IgD-negative memory B cell (primary cell): Measurements from ENCODE around the gene FAM3D. TPM values are rescaled to one million over a fixed set of nuclear protein-coding genes. Genes with fewer than 3 reads are reported as not detected.
A peak's percentile ranks its signal among the peaks of the same experiment; 100 is the strongest.

Experiments used
- H3K27ac Mint-ChIP-seq, 3 donors: one replicate each; pipeline ENCODE4 v1.8.0; 2020 to 2022; ENCODE audit warnings: mild to moderate bottlenecking in 3 of 3, mixed read lengths in 3 of 3, moderate library complexity in 1 of 3
- H3K27me3 Mint-ChIP-seq: one replicate; pipeline ENCODE4 v1.8.0; 2021; ENCODE audit warnings: mixed read lengths
- H3K36me3 Mint-ChIP-seq: one replicate; pipeline ENCODE4 v1.8.0; 2020; ENCODE audit warnings: mild to moderate bottlenecking, mixed read lengths
- H3K4me1 Mint-ChIP-seq, 3 donors: one replicate each; pipeline ENCODE4 v1.8.0; 2020 to 2022; ENCODE audit warnings: mixed read lengths in 3 of 3, mild to moderate bottlenecking in 1 of 3
- H3K4me3 Mint-ChIP-seq, 4 donors: one replicate each; pipeline ENCODE4 v1.8.0; 2020 to 2022; ENCODE audit warnings: mild to moderate bottlenecking in 4 of 4, mixed read lengths in 4 of 4, moderate library complexity in 3 of 4
- H3K9me3 Mint-ChIP-seq, 3 donors: one replicate each; pipeline ENCODE4 v1.8.0; 2020 to 2021; ENCODE audit warnings: mixed read lengths in 3 of 3, mild to moderate bottlenecking in 1 of 3
- polyA plus RNA-seq: library from polyadenylated mRNA; unstranded; fragments of 300-500 nt; fragmentation: Illumina TruSeq; gene quantifications from one replicate; pipeline ENCODE4 v1.2.3, GENCODE V29; 2021

Gene FAM3D
- polyA plus RNA-seq, 1 donor from 2014 or later = not detected

DNA sequence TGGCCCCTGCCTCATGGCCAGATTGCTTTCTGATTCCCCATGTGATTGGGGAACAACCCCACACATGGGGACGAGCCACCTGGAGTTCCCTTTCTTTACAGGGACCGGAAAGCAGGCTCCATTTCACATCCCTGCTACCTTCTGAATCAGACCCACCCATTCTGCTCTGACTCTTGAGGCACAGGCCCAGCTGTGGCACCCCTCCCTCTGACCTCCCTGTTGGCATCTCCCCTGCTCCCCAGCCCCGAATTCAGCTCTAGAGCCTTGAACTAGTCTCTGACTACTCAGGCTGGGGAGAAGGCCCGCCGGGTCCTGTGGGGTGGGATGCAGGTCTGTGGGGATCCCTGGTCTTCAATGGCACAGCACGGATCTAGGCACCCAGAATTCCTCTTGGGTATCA, 12.1 kb downstream of the FAM3D start:
- Mint-ChIP-seq H3K36me3 (no peaks in the 10 kb centered on the region), H3K4me1 (no peaks in the 10 kb centered on the region), H3K4me3 (no peak overlapping the region), H3K9me3 (peaks cover 0 to 7% (median 0%) of the 10 kb centered on the region in 3 donors), H3K27me3 (peaks cover 4% of the 10 kb centered on the region), H3K27ac (no peak overlapping the region)

GRCh38 chr3:58652624-58653023, 13.9 kb downstream of the FAM3D start:
- Mint-ChIP-seq H3K27ac (no peak overlapping the region), H3K9me3 (peaks cover 0 to 7% (median 0%) of the 10 kb centered on the region in 3 donors), H3K27me3 (peaks cover 4% of the 10 kb centered on the region), H3K4me1 (no peaks in the 10 kb centered on the region), H3K36me3 (no peaks in the 10 kb centered on the region), H3K4me3 (no peak overlapping the region)

DNA sequence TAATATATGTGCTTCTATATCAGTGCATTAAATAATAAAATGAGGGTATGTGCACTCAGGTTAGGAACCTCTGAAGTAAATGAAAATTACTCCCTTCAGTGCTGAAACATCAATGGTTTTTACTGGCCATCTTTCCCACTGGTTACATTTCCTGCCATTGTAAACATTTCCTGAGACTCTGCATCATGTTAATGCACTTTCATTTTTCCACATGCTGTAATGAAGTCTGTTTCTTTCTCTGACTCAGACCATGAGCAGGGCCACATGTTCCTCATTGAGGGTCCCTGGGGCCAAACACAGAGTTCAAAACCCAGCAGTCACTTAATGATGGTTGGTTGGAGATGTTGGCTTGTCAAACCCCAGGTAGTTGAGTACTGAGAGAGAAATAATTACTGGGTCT, 15.3 kb downstream of the FAM3D start:
- H3K27me3 Mint-ChIP-seq = peaks cover 5% of the 10 kb centered on the region
- H3K4me1 Mint-ChIP-seq = no peaks in the 10 kb centered on the region
- no peaks in the 10 kb centered on the region for H3K36me3 Mint-ChIP-seq

DNA sequence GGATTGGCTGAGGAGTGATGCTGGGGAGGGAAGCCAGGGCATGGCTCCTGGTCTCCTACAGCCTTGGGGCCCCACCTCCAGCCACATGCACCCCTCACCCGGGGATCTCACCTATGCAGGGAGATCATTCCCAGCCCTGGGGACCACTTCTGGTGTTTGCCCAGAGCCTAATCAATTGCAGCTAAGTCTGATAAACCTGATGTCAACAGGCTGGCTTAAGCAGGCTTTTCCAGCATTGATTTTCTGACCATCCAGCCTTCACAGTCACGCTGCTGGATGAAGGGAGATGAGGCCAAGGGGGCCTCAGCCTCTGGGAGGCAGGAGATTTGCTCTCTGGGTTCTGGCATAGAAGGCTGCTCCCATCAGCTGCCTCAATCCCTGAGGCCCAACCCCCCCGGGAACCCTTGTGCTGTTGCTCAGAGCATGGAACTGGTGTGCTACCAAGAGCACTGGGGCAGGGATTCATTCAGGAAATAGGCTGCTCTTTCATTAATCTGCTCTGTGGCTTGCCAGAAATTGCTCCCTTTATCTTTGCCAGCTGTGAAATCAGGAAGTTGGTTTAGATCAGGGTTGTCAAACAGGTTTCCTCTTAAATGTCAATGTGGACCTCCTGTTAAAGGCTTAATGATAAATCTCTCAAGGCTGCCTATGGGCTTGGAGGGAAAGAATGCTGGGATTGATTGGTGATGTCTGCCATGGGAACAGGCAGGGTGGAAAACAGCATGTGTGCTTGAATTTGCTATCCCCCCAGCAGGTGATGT, 19.0 kb downstream of the FAM3D start:
- Mint-ChIP-seq H3K4me3 (no peak overlapping the region), H3K27me3 (peaks cover 2% of the 10 kb centered on the region), H3K9me3 (peaks cover 0 to 3% (median 0%) of the 10 kb centered on the region in 3 donors), H3K4me1 (no peaks in the 10 kb centered on the region), H3K36me3 (no peaks in the 10 kb centered on the region), H3K27ac (no peak overlapping the region)

More for the DNA sequence above, 15.3 kb downstream of the FAM3D start:
- no peak overlapping the region for H3K4me3 Mint-ChIP-seq
- peaks cover 0 to 4% (median 0%) of the 10 kb centered on the region in 3 donors for H3K9me3 Mint-ChIP-seq
- no peak overlapping the region for H3K27ac Mint-ChIP-seq

- no peaks in the 10 kb centered on the region for H3K4me1 Mint-ChIP-seq
- H3K4me3 Mint-ChIP-seq = no peak overlapping the region
- no peak overlapping the region for H3K27ac Mint-ChIP-seq
- peaks cover 0 to 3% (median 0%) of the 10 kb centered on the region in 3 donors for H3K9me3 Mint-ChIP-seq
- peaks cover 2% of the 10 kb centered on the region for H3K27me3 Mint-ChIP-seq
- H3K36me3 Mint-ChIP-seq = no peaks in the 10 kb centered on the region
Observed at GRCh38 chr3:58646503-58646902, 20.1 kb downstream of the FAM3D start.

DNA sequence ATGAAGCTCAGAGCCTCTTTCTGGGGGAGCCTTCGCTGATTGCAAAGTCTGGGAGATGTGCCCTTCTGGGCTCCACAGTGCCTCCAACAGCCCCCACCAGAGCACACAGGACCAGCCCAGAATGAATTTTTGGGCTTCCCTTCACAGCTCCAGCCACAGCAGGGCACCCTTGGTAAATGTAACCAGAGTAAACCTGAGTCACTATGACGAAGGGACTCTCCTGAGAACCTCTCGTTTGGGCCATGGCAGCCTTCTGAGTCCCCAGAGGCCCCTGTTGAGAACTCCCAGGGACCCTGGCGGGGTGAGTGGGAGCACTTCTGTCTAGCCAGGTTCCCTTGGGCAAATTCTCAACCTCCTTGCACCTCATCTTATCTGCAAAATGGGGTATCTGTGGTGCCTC, 20.8 kb downstream of the FAM3D start:
- Mint-ChIP-seq H3K4me1 (peaks cover 0 to under 1% (median 0%) of the 10 kb centered on the region in 3 donors), H3K27me3 (peaks cover 2% of the 10 kb centered on the region), H3K36me3 (no peaks in the 10 kb centered on the region), H3K27ac (no peak overlapping the region), H3K9me3 (peaks cover 0 to 3% (median 0%) of the 10 kb centered on the region in 3 donors), H3K4me3 (no peak overlapping the region)

GRCh38 chr3:58642846-58643245, 23.7 kb downstream of the FAM3D start:
- H3K27ac Mint-ChIP-seq = no peak overlapping the region

DNA sequence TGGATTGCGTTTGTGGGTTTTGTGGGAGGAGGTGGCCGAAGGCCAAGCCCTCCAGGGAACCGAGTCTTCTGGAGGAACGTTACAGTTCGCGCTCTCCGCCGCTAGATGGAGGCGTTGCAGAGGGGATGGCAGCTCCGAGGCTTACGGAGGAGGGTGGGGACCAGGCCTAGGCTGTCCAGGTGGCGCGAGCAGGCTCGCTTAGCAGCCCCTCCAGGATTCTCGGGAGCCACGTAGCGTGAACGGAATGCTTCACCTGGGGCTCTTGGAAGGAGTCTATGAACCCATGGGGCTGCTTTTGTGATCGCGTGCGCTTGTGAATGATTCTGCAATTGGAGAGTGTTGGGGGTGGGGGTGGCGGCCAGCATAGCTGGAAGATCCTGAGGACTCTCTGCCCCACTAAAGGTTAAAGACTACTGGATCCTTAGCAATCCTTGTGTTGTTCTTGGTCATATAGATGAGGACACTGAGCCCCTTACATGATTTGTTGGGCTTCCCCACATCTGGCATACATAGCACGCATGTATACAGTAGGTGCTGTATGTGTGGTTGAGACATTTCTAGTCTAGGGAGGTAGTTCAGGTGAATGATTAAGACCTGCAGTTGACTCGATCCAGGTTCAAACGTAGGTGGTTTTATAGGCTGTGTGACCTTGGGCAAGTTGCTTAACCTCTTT, 25.7 kb downstream of the FAM3D start:
- H3K36me3 Mint-ChIP-seq = peaks cover 1% of the 10 kb centered on the region
- peak overlapping the region in 1 of 4 donors; percentile 66 for H3K4me3 Mint-ChIP-seq
- peaks cover 4% of the 10 kb centered on the region for H3K27me3 Mint-ChIP-seq
- H3K27ac Mint-ChIP-seq = no peak overlapping the region
- no peaks in the 10 kb centered on the region for H3K9me3 Mint-ChIP-seq
- peaks cover 0 to 2% (median 1%) of the 10 kb centered on the region in 3 donors for H3K4me1 Mint-ChIP-seq

More at GRCh38 chr3:58642846-58643245, 23.7 kb downstream of the FAM3D start:
- Mint-ChIP-seq H3K9me3 (peaks cover 0 to 2% (median 0%) of the 10 kb centered on the region in 3 donors), H3K4me1 (peaks cover 0 to 2% (median 0%) of the 10 kb centered on the region in 3 donors), H3K27me3 (peaks cover 2% of the 10 kb centered on the region), H3K36me3 (peaks cover 1% of the 10 kb centered on the region), H3K4me3 (no peak overlapping the region)

DNA sequence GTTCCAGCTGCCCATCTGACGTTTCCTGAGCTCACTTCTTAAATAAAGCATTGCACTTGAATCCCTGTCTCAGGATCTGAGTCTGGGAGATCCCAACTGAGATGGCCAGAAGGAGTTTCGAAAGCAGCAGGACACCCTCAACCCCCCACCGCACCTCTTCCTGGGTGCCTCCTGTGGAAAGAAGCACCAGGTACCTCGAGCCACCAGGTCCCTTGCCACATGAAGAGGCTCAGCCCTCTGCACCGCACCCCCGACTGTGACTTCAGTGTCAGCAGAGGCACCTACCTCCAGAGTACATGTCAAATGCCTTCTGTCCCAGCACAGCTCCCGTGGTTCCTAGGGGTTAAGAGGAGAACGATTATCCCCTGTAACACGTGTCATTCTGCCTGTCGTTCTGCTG, 26.7 kb downstream of the FAM3D start:
- Mint-ChIP-seq H3K4me1 (peaks cover 0 to 10% (median 5%) of the 10 kb centered on the region in 3 donors), H3K27me3 (peaks cover 6% of the 10 kb centered on the region), H3K27ac (no peak overlapping the region), H3K4me3 (no peak overlapping the region), H3K9me3 (no peaks in the 10 kb centered on the region), H3K36me3 (peaks cover 1% of the 10 kb centered on the region)

DNA sequence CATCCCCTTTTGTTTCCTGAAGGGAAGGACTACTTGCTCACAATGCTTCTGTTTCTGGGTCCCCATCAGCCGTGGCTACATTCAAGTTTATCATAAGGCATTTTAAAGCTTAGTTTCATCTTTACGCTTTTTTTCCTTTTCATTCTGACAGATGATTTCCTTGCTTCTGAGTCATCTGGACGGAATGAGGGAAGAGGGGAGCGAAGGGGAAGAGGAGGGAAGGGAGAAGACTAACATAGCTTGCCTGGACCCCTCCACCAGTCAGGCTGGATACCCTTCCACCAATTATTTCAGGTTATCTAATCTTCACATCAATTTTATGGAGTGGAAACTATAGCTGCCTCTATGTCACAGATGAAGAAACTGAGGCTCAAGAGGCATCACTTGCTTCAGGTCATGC, 27.6 kb downstream of the FAM3D start:
- Mint-ChIP-seq H3K36me3 (peaks cover 1% of the 10 kb centered on the region), H3K4me3 (no peak overlapping the region), H3K27me3 (peaks cover 6% of the 10 kb centered on the region), H3K27ac (no peak overlapping the region), H3K9me3 (no peaks in the 10 kb centered on the region), H3K4me1 (peaks cover 0 to 10% (median 5%) of the 10 kb centered on the region in 3 donors)

GRCh38 chr3:58638591-58638990, 28.0 kb downstream of the FAM3D start:
- peaks cover 1% of the 10 kb centered on the region for H3K36me3 Mint-ChIP-seq

DNA sequence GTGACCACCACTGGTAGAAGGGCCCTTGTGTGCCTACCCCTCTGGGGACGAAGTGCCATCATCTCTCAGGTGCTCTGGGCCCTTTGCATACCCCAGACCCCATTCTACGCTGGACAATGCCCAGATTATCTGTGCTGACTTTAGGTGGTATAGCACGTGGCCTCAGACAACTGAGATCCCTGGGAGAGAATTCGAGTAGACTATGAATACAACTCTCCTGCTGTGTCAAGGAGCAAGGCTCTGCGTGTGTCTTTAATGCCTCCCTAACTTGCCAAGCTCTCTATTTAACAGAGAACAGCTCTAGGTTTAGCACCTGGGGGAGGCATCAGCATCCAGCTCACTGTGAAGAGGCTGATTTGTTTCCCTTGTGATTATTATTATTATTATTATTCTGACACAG, 29.1 kb downstream of the FAM3D start:
- peaks cover 8% of the 10 kb centered on the region for H3K27me3 Mint-ChIP-seq
- H3K4me3 Mint-ChIP-seq = no peak overlapping the region
- no peaks in the 10 kb centered on the region for H3K9me3 Mint-ChIP-seq
- peaks cover 1% of the 10 kb centered on the region for H3K36me3 Mint-ChIP-seq
- H3K4me1 Mint-ChIP-seq = peaks cover 0 to 10% (median 5%) of the 10 kb centered on the region in 3 donors
- H3K27ac Mint-ChIP-seq = no peak overlapping the region

More at GRCh38 chr3:58638591-58638990, 28.0 kb downstream of the FAM3D start:
- H3K4me3 Mint-ChIP-seq = no peak overlapping the region
- no peaks in the 10 kb centered on the region for H3K9me3 Mint-ChIP-seq
- peaks cover 0 to 10% (median 5%) of the 10 kb centered on the region in 3 donors for H3K4me1 Mint-ChIP-seq
- peaks cover 6% of the 10 kb centered on the region for H3K27me3 Mint-ChIP-seq
- no peak overlapping the region for H3K27ac Mint-ChIP-seq

DNA sequence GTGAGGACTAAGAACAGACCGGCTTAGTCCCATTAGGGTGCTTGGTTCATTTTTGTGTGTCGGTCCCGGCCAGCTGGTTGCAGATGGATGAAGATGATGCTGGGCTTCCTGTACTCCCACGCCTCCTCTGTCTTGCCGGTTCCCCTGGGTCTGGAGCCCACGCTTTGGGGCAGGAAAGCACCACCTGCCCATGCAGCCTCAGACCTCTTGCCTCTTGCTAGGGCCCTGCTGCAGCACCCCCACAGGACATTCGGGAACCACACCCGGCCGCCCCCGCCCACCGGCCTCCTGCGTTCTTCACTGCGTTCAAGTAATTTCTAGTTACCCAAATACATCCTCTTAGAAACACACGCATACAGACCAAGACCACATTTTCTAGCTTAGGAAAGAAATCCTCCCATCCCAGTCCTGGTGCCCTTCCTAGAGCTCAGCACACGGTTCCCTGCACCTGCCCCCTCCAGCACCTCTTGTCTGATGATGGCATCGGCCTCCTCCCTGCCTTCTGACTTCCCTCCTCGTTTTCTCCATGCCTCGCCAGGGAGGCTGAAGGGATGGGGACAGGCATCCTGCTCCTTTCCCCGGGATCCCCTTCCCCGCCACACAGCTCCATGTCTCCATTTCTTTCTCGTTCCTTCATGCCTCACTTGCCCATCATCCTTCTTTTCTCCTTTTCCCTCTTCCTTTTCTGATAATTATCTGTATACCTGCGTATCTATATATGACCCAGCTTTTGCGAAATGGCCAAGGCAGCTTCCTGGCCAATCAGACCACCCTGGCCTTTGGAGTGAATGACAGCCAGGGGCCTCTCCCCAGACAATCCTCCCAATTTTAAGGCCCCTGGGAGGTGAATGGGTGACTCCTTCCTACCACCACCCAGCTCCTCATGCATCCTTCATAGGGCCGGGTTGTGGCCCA, 30.9 kb downstream of the FAM3D start:
- peaks cover 0 to 10% (median 4%) of the 10 kb centered on the region in 3 donors for H3K4me1 Mint-ChIP-seq
- H3K4me3 Mint-ChIP-seq = no peak overlapping the region
- H3K9me3 Mint-ChIP-seq = no peaks in the 10 kb centered on the region
- H3K27me3 Mint-ChIP-seq = peaks cover 8% of the 10 kb centered on the region
- peaks cover 1% of the 10 kb centered on the region for H3K36me3 Mint-ChIP-seq
- H3K27ac Mint-ChIP-seq = no peak overlapping the region

DNA sequence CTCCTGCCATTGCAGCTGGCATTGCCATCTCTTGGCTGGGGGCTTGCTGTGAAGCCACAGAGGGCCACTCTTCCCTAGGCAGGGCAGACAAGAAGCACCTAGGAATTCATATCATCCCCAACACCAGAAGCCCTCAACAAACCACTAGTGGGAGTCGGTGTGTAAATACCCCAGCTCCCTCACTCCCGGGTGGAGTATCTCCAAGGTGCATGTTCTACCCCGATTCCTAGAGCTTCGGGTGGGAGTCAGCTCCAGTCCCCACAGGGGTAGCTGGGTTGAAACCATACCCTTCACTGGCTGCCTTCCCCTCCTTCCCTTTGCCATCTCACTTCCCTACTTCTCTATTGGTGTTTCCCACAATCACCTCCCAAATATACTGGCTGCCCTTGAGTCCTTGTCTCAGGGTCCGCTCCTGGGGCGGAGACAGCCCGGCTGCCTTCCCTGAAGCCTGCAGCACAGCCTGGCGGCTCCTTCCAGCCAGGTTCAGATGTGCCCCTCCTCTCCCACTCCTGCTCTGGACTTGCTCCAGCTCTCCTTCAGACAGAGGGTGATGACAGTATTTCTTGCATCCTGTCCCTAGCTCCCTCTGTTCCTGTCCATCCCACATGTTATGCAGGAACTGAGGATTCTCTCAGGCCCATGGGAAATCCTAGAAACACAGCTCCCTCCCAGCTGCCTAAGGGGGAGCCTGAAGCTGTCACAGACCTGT, 33.3 kb downstream of the FAM3D start:
- no peaks in the 10 kb centered on the region for H3K9me3 Mint-ChIP-seq
- H3K4me1 Mint-ChIP-seq = peaks cover 0 to 10% (median 3%) of the 10 kb centered on the region in 3 donors
- H3K4me3 Mint-ChIP-seq = no peak overlapping the region
- H3K27ac Mint-ChIP-seq = no peak overlapping the region
- H3K27me3 Mint-ChIP-seq = peaks cover 8% of the 10 kb centered on the region
- H3K36me3 Mint-ChIP-seq = no peaks in the 10 kb centered on the region
